ENCODE data around the gene ADGRV1.
"Not testable (repeated sequence)": the region's sequence is repeated elsewhere in the genome, so short reads cannot be mapped to it uniquely, and the experiment has no call there.

The ADGRV1 gene

GRCh38 chr5:90809311-90810056 is 250.9 kb downstream of the ADGRV1 start:
- DNase-seq (ENCODE audit: low read depth in 1 of 2, low spot score in 1 of 2), result no peak

- no peak for DNase-seq (ENCODE audit: low read depth in 1 of 2, low spot score in 1 of 2)
Observed at GRCh38 chr5:90810211-90810610, 251.6 kb downstream of the ADGRV1 start.

- DNase-seq (ENCODE audit: low read depth in 1 of 2, low spot score in 1 of 2), result no peak
Observed at GRCh38 chr5:90813392-90813791, 254.8 kb downstream of the ADGRV1 start.

- DNase-seq (ENCODE audit: low read depth in 1 of 2, low spot score in 1 of 2), result not testable (repeated sequence)
Observed at GRCh38 chr5:90822062-90822461, 263.5 kb downstream of the ADGRV1 start.

- no peak for DNase-seq (ENCODE audit: low read depth in 1 of 2, low spot score in 1 of 2)
Observed at GRCh38 chr5:90824436-90824835, 265.8 kb downstream of the ADGRV1 start.

- no peak for DNase-seq (ENCODE audit: low read depth in 1 of 2, low spot score in 1 of 2)
Observed at GRCh38 chr5:90830058-90830457, 271.5 kb downstream of the ADGRV1 start.

GRCh38 chr5:90833753-90834152 is 275.2 kb downstream of the ADGRV1 start:
- no peak for DNase-seq (ENCODE audit: low read depth in 1 of 2, low spot score in 1 of 2)

GRCh38 chr5:90834711-90835110 is 276.1 kb downstream of the ADGRV1 start:
- DNase-seq (ENCODE audit: low read depth in 1 of 2, low spot score in 1 of 2), result no peak

- no peak for DNase-seq (ENCODE audit: low read depth in 1 of 2, low spot score in 1 of 2)
Observed at GRCh38 chr5:90843443-90843842, 284.8 kb downstream of the ADGRV1 start.

- DNase-seq (ENCODE audit: low read depth in 1 of 2, low spot score in 1 of 2), result no peak
Observed at GRCh38 chr5:90844931-90845330, 286.3 kb downstream of the ADGRV1 start.

GRCh38 chr5:90845723-90846554 is 287.3 kb downstream of the ADGRV1 start:
- no peak for DNase-seq (ENCODE audit: low read depth in 1 of 2, low spot score in 1 of 2)

GRCh38 chr5:90847606-90848005 is 289.0 kb downstream of the ADGRV1 start:
- not testable (repeated sequence) for DNase-seq (ENCODE audit: low read depth in 1 of 2, low spot score in 1 of 2)

- DNase-seq (ENCODE audit: low read depth in 1 of 2, low spot score in 1 of 2), result no peak
Observed at GRCh38 chr5:90849939-90850338, 291.3 kb downstream of the ADGRV1 start.

GRCh38 chr5:90852531-90852930 is 293.9 kb downstream of the ADGRV1 start:
- DNase-seq (ENCODE audit: low read depth in 1 of 2, low spot score in 1 of 2), result no peak

GRCh38 chr5:90853750-90854149 is 295.2 kb downstream of the ADGRV1 start:
- no peak for DNase-seq (ENCODE audit: low read depth in 1 of 2, low spot score in 1 of 2)

- DNase-seq (ENCODE audit: low read depth in 1 of 2, low spot score in 1 of 2), result no peak
Observed at GRCh38 chr5:90854169-90854568, 295.6 kb downstream of the ADGRV1 start.

GRCh38 chr5:90855296-90856010 is 296.9 kb downstream of the ADGRV1 start:
- DNase-seq (ENCODE audit: low read depth in 1 of 2, low spot score in 1 of 2), result no peak

GRCh38 chr5:90861843-90862586 is 303.4 kb downstream of the ADGRV1 start:
- no peak for DNase-seq (ENCODE audit: low read depth in 1 of 2, low spot score in 1 of 2)

- DNase-seq (ENCODE audit: low read depth in 1 of 2, low spot score in 1 of 2), result no peak
Observed at GRCh38 chr5:90865180-90865579, 306.6 kb downstream of the ADGRV1 start.

GRCh38 chr5:90866333-90866732 is 307.7 kb downstream of the ADGRV1 start:
- DNase-seq (ENCODE audit: low read depth in 1 of 2, low spot score in 1 of 2), result no peak
